ENCODE data around the gene CEACAM7.

DNA sequence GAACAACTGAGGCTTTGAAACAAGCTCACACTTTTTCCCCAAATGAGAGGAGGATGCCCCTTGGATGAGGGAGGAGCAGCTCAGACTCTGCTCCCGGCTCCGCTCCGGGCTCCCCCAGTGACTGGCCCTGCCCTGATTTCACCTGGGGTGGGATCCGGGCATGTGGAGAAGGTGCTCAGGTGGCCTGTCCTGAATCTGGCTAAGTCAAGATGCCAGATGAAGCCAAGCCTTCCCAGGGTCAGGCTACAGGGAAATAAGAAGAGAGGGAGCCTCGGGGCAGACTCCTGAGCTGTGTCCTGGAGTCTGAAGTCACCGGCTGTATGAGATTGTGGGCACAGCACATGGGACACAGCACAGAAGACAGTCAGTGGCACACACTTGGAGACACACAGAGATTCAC, 30.7 kb upstream of the CEACAM7 start:
- TF ChIP-seq, protein P1, sequence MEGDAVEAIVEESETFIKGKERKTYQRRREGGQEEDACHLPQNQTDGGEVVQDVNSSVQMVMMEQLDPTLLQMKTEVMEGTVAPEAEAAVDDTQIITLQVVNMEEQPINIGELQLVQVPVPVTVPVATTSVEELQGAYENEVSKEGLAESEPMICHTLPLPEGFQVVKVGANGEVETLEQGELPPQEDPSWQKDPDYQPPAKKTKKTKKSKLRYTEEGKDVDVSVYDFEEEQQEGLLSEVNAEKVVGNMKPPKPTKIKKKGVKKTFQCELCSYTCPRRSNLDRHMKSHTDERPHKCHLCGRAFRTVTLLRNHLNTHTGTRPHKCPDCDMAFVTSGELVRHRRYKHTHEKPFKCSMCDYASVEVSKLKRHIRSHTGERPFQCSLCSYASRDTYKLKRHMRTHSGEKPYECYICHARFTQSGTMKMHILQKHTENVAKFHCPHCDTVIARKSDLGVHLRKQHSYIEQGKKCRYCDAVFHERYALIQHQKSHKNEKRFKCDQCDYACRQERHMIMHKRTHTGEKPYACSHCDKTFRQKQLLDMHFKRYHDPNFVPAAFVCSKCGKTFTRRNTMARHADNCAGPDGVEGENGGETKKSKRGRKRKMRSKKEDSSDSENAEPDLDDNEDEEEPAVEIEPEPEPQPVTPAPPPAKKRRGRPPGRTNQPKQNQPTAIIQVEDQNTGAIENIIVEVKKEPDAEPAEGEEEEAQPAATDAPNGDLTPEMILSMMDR (IDR thresholded peaks at IDR 0.05): no peak
- TF ChIP-seq POLR2AphosphoS5 (IDR thresholded peaks at IDR 0.05) (no peak), EP300 (IDR thresholded peaks at IDR 0.05) (no peak), POLR2A (IDR thresholded peaks at IDR 0.05) (no peak)

Data from sigmoid colon (tissue), 4 donors.